H1 (cell line): ENCODE results near the gene KIF5C. TPM values are rescaled to one million over a fixed set of nuclear protein-coding genes. Genes with fewer than 3 reads are reported as not detected.

Source experiments
- EZH2 ChIP-seq: fragments of 200-600 bp; sonication (generic); IDR thresholded peaks from 2 replicates; pipeline ENCODE4 v1.7.1; 2012; ENCODE audit warnings: low read depth, mild to moderate bottlenecking, moderate library complexity, low read length, inconsistent platforms; ENCODE audit not compliant: severe bottlenecking
- JUND ChIP-seq: IDR thresholded peaks from 2 replicates; pipeline ENCODE4 v1.6.1; 2011; ENCODE audit warnings: mild to moderate bottlenecking, improper control_type of control experiment, low read length
- POLR2A ChIP-seq, 2 experiments: IDR thresholded peaks; 1 replicate in 1 of 2; 2 replicates in 1 of 2; pipeline ENCODE4 v1.6.1; 2011; ENCODE audit warnings: low read depth in 2 of 2, low read length in 2 of 2, mild to moderate bottlenecking in 2 of 2; ENCODE audit errors: control extremely low read depth in 1 of 2
- SIN3A ChIP-seq, 2 experiments: IDR thresholded peaks in 1 of 2; conservative IDR thresholded peaks in 1 of 2; 2 replicates each; pipeline ENCODE4 v1.6.1; 2011 to 2012; ENCODE audit warnings: low read length in 2 of 2, improper control_type of control experiment in 1 of 2, low read depth in 1 of 2, mild to moderate bottlenecking in 1 of 2
- SP2 ChIP-seq: IDR thresholded peaks from 2 replicates; pipeline ENCODE4 v1.6.1; 2012; ENCODE audit warnings: mild to moderate bottlenecking, low read length, inconsistent platforms
- SP4 ChIP-seq: IDR thresholded peaks from 2 replicates; pipeline ENCODE4 v1.6.1; 2012; ENCODE audit warnings: low read length, inconsistent platforms
- TAF7 ChIP-seq: optimal IDR thresholded peaks from 2 replicates; pipeline ENCODE3; 2011; ENCODE audit warnings: low read depth, mild to moderate bottlenecking, inconsistent platforms, low read length, moderate library complexity, borderline replicate concordance
- USF2 ChIP-seq: IDR thresholded peaks from 2 replicates; pipeline ENCODE4 v1.6.1; 2011; ENCODE audit warnings: low read length, improper control_type of control experiment
- ZNF274 ChIP-seq: IDR thresholded peaks from 2 replicates; pipeline ENCODE4 v1.7.0; 2012; ENCODE audit warnings: low read length, borderline replicate concordance; ENCODE audit errors: extremely low read depth
- polyA plus RNA-seq, 7 experiments: library from polyadenylated mRNA; depleted of rRNA in 3 of 7; stranded (reverse) in 5 of 7; unstranded in 2 of 7; fragments of >200 nt in 5 of 7; fragments of 200-250 nt in 2 of 7; gene quantifications; 1 replicate in 5 of 7; 2 replicates in 1 of 7; 4 replicates in 1 of 7; pipeline versions ENCODE4 v1.2.1 to v1.2.3, GENCODE V29; 2011 to 2013; ENCODE audit warnings: missing spikeins in 2 of 7, mixed read lengths in 2 of 7
- total RNA-seq: library from RNA; stranded (reverse); fragmentation: NEBNext Ultra II Directional; extraction: Animal tissue kit (Norgen Biotek cat#: 25700); gene quantifications from 2 replicates; pipeline ENCODE4 v1.2.1, GENCODE V29; 2021
- TF ChIP-seq, protein P1 (sequence below): IDR thresholded peaks from 2 replicates; pipeline ENCODE4 v1.6.1; 2012; ENCODE audit warnings: inconsistent platforms

Gene KIF5C
- total and polyA plus RNA-seq, 2 of the 8 experiments (the other 6 are each of a cell fraction or from before 2014, with no cell fraction given): 16.3 to 66.4 TPM

DNA sequence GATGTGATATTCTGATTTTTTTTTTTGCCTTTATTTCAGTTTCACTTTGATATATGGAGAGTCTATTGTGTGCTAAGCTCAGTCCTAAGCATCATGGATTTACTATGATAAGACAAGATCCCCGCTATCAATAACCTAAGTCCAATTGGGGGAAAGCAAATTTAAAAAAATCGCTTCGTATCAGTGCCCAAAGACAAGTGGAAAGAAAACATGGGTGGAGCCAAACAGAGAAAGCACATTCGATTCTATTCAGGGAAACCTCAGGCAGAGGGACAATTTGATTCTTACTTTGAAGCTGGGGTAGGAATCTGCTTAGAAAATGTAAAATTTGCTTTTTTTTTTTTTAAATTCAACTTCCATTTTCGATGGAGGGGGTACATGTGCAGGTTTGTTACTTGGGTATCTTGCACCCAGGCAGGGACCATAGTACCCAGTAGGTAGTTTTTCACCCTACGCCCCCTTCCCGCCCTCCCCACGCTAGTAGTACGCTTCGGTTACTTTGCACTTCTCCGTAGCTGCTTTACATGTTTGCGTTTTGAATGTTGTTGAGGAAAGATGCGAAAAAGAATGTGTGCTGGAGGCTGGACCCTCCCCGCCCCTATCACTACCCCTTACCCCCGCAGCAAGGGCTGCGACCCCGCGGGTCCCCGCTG lies 12.4 kb downstream of the KIF5C start (continued):
- TF ChIP-seq USF2: no peak
- no peak for TF ChIP-seq SIN3A (conservative IDR thresholded peaks at IDR 0.05 in 1 of 2, IDR thresholded peaks at IDR 0.05 in 1 of 2; ENCODE audit: low read depth in 1 of 2, low read length in 2 of 2)
- TF ChIP-seq POLR2A (IDR thresholded peaks at IDR 0.05; ENCODE audit: control extremely low read depth in 1 of 2, low read depth in 2 of 2, low read length in 2 of 2): no peak
- no peak for TF ChIP-seq JUND
- TF ChIP-seq TAF7: no peak
- no peak for TF ChIP-seq SP2
- TF ChIP-seq, protein P1, sequence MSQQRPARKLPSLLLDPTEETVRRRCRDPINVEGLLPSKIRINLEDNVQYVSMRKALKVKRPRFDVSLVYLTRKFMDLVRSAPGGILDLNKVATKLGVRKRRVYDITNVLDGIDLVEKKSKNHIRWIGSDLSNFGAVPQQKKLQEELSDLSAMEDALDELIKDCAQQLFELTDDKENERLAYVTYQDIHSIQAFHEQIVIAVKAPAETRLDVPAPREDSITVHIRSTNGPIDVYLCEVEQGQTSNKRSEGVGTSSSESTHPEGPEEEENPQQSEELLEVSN: no peak
- TF ChIP-seq EZH2: no peak
- no peak for TF ChIP-seq ZNF274
- no peak for TF ChIP-seq SP4
